Stomach (tissue), 9 donors: Measurements from ENCODE around the gene CDH18. TPM values are rescaled to one million over a fixed set of nuclear protein-coding genes. Genes with fewer than 3 reads are reported as not detected.

Experiments
- DNase-seq, 2 donors: peaks; one replicate each; pipeline versions ENCODE4 v3.0.0 to v3.0.0-alpha.2; 2013 to 2019
- H3K27ac ChIP-seq, 5 donors: fragments of 200-600 bp in 4 of 5; sonication (generic) in 4 of 5; one replicate each; pipeline ENCODE4 v1.5.1; 2013 to 2019; ENCODE audit warnings: mild to moderate bottlenecking in 1 of 5, moderate library complexity in 1 of 5
- H3K27me3 ChIP-seq, 3 donors: fragments of 200-600 bp; sonication (generic); one replicate each; pipeline ENCODE4 v1.5.1; 2017 to 2019; ENCODE audit warnings: mixed run types in 1 of 3
- H3K36me3 ChIP-seq, 4 donors: fragments of 200-600 bp; sonication (generic); 1 replicate in 3 of 4; 2 replicates in 1 of 4; pipeline ENCODE4 v1.5.1; 2016 to 2019
- H3K4me1 ChIP-seq, 4 donors: fragments of 200-600 bp; sonication (generic); one replicate each; pipeline ENCODE4 v1.5.1; 2016 to 2019
- H3K4me3 ChIP-seq, 4 donors: fragments of 200-600 bp; sonication (generic) in 3 of 4; one replicate each; pipeline ENCODE4 v1.5.1; 2016 to 2019; ENCODE audit warnings: mild to moderate bottlenecking in 1 of 4
- H3K9me3 ChIP-seq, 4 donors: fragments of 200-600 bp; sonication (generic); one replicate each; pipeline ENCODE4 v1.5.1; 2016 to 2019
- CTCF ChIP-seq, 7 experiments: fragments of 450-650 bp in 4 of 7; fragments of 200-600 bp in 3 of 7; sonication (generic) in 3 of 7; IDR thresholded peaks; one replicate each; pipeline ENCODE4 v1.5.1; 2016 to 2019; ENCODE audit warnings: antibody characterized with exemption in 7 of 7, control low read depth in 2 of 7, mild to moderate bottlenecking in 1 of 7
- EP300 ChIP-seq: sonication (generic); formaldehyde crosslinking; IDR thresholded peaks from one replicate; pipeline ENCODE4 v1.6.1; 2017; ENCODE audit warnings: antibody characterized with exemption
- POLR2A ChIP-seq, 4 donors: fragments of 450-650 bp; IDR thresholded peaks; one replicate each; pipeline ENCODE4 v1.6.1; 2016; ENCODE audit warnings: antibody characterized with exemption in 4 of 4, control low read depth in 2 of 4, mild to moderate bottlenecking in 1 of 4, moderate library complexity in 1 of 4
- POLR2AphosphoS5 ChIP-seq, 3 donors: sonication (generic); formaldehyde crosslinking; IDR thresholded peaks; one replicate each; pipeline ENCODE4 v1.6.1; 2016; ENCODE audit warnings: antibody characterized with exemption in 3 of 3
- WGBS, 5 donors: extraction: QIAGEN DNeasy Blood & Tissue Kit in 3 of 5; methylation state at CpG; one replicate each; pipeline versions ENCODE4 v1.1.5 to v1.1.7; 2013 to 2018; 5-methylcytosine and 5-hydroxymethylcytosine counted together
- intact Hi-C: fragments of 100-400 bp; cut with DNase I; formaldehyde crosslinking; loops from one replicate; pipeline ENCODE4 v1.15.1; 2023; ENCODE audit warnings: low total_unique reads
- polyA plus RNA-seq, 3 donors: library from polyadenylated mRNA; stranded (reverse); fragments of 200-250 nt; gene quantifications; one replicate each; pipeline ENCODE4 v1.2.3, GENCODE V29; 2013
- total RNA-seq, 5 donors: library from RNA; depleted of rRNA; stranded (reverse); fragments of >200 nt; gene quantifications; one replicate each; pipeline versions ENCODE4 v1.1.0 to v1.2.3, GENCODE V29; 2014 to 2016
- donor health status: healthy with polysubstance abuse.
- donor health status: Bipolar disorder and iron deficiency.
- donor health status: healthy.

Gene CDH18
- total and polyA plus RNA-seq, 8 donors, result 0.05 to 0.92 TPM; not detected in 6

GRCh38 chr5:19902316-19902934, 85.6 kb downstream of the CDH18 start:
- WGBS, 5 donors, result 23 to 44% (median 35%) methylated on average over 5 of the region's 5 CpGs
- Histone ChIP-seq H3K4me1 (no peaks in the 10 kb centered on the region), H3K4me3 (no peak overlapping the region), H3K9me3 (no peaks in the 10 kb centered on the region), H3K36me3 (no peaks in the 10 kb centered on the region), H3K27me3 (no peaks in the 10 kb centered on the region), H3K27ac (no peak overlapping the region)
- TF ChIP-seq CTCF (IDR thresholded peaks at IDR 0.05), result no peak
- TF ChIP-seq POLR2A (IDR thresholded peaks at IDR 0.05), result no peak
- TF ChIP-seq EP300, result no peak
- no peak for TF ChIP-seq POLR2AphosphoS5 (IDR thresholded peaks at IDR 0.05)
- intact Hi-C loops, result no loop called here
- DNase-seq, result peak in 1 of 2 donors; percentile 6

- H3K9me3 ChIP-seq, result no peaks in the 10 kb centered on the region
- 70 to 83% (median 73%) methylated on average over 3 of the region's 3 CpGs for WGBS, 5 donors
- H3K27ac ChIP-seq, result no peak overlapping the region
- H3K36me3 ChIP-seq, result no peaks in the 10 kb centered on the region
- no peak overlapping the region for H3K4me3 ChIP-seq
- intact Hi-C loops, result no loop called here
- DNase-seq, result no peak
- no peaks in the 10 kb centered on the region for H3K27me3 ChIP-seq
- H3K4me1 ChIP-seq, result no peaks in the 10 kb centered on the region
- no peak for TF ChIP-seq POLR2A (IDR thresholded peaks at IDR 0.05)
- no peak for TF ChIP-seq POLR2AphosphoS5 (IDR thresholded peaks at IDR 0.05)
- no peak for TF ChIP-seq EP300
- TF ChIP-seq CTCF (IDR thresholded peaks at IDR 0.05), result no peak
Measured at GRCh38 chr5:19900269-19900668, 87.7 kb downstream of the CDH18 start.

- intact Hi-C loops, result no loop called here
Measured at GRCh38 chr5:19891658-19892057, 96.3 kb downstream of the CDH18 start.

GRCh38 chr5:19886123-19886917, 101.7 kb downstream of the CDH18 start:
- Histone ChIP-seq H3K27ac (no peak overlapping the region), H3K4me3 (no peak overlapping the region), H3K9me3 (no peaks in the 10 kb centered on the region), H3K4me1 (peaks cover 0 to 6% (median 5%) of the 10 kb centered on the region in 4 donors), H3K27me3 (no peaks in the 10 kb centered on the region), H3K36me3 (no peaks in the 10 kb centered on the region)
- no peak for DNase-seq
- intact Hi-C loops, result no loop called here
- 85 to 90% (median 88%) methylated on average over 7 of the region's 7 CpGs for WGBS, 5 donors
- no peak for TF ChIP-seq CTCF (IDR thresholded peaks at IDR 0.05)
- no peak for TF ChIP-seq EP300
- TF ChIP-seq POLR2AphosphoS5 (IDR thresholded peaks at IDR 0.05), result no peak
- no peak for TF ChIP-seq POLR2A (IDR thresholded peaks at IDR 0.05)

More at GRCh38 chr5:19891658-19892057, 96.3 kb downstream of the CDH18 start:
- Histone ChIP-seq H3K27me3 (no peaks in the 10 kb centered on the region), H3K4me1 (no peaks in the 10 kb centered on the region), H3K27ac (no peak overlapping the region), H3K4me3 (no peak overlapping the region), H3K9me3 (no peaks in the 10 kb centered on the region), H3K36me3 (no peaks in the 10 kb centered on the region)
- DNase-seq, result no peak
- TF ChIP-seq POLR2A (IDR thresholded peaks at IDR 0.05), result no peak
- TF ChIP-seq CTCF (IDR thresholded peaks at IDR 0.05), result no peak
- no peak for TF ChIP-seq POLR2AphosphoS5 (IDR thresholded peaks at IDR 0.05)
- TF ChIP-seq EP300, result no peak
- 39 to 53% (median 45%) methylated on average over 1 of the region's 1 CpG for WGBS, 5 donors
